ENCODE measurements around the gene ADGB. TPM values are rescaled to one million over a fixed set of nuclear protein-coding genes. Genes with fewer than 3 reads are reported as not detected.
"Not testable (repeated sequence)": the region's sequence is repeated elsewhere in the genome, so short reads cannot be mapped to it uniquely, and the experiment has no call there.

Gene ADGB
- total and polyA plus RNA-seq, 4 experiments from 2014 or later: not detected

DNA sequence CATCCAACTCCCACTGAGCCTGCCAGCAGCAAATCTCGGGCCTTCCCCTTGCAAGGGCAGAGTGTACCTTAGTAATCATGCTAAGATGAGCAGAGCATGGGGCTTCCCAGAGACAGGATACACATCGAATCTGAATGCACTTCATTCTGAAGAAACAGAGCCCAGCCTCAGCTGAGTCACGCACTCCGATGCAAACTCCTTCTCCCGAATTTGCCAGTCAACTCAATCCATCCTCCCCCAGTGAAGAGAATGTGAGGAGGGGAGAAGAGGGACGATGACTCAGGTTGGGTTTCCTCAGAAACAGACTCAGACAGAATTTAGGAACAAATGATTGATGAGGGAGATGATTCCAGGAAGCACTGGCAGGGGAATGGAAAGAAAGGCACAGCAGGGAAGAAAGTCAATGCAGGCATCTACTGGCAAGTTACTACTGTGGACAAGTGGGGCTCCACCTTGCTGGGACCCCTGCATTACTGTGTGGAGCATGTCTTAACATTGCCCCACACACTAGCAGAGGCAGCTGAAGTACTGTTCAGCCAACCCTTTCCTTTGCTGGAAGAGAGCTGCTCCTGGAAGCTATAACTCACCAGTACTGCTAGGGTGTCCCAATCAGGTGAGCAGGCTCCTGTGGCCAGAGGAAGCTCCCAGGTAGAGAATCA lies 251.6 kb downstream of the ADGB start:
- Histone ChIP-seq H3K27me3 (ENCODE audit: insufficient read depth, low read length) (no peaks in the 10 kb centered on the region), H3K4me1 (ENCODE audit: insufficient read depth, low read length) (no peaks in the 10 kb centered on the region), H3K4me3 (ENCODE audit: low read length in 2 of 2) (no peak overlapping the region), H3K36me3 (ENCODE audit: insufficient read depth, low read length) (no peaks in the 10 kb centered on the region), H3K9me3 (ENCODE audit: control insufficient read depth in 1 of 2, low read length in 2 of 2) (no peaks in the 10 kb centered on the region), H3K27ac (ENCODE audit: low read depth, low read length) (no peak overlapping the region)
- Mint-ChIP-seq H3K27me3 (peaks cover 2 to 3% of the 10 kb centered on the region in 2 donors), H3K4me3 (no peak overlapping the region), H3K4me1 (no peaks in the 10 kb centered on the region), H3K27ac (no peak overlapping the region), H3K36me3 (no peaks in the 10 kb centered on the region), H3K9me3 (peaks cover 0 to 3% (median 0%) of the 10 kb centered on the region in 8 donors)
- POLR2A ChIA-PET (ENCODE audit: partially characterized antibody): no interaction called here
- DNase-seq: no peak
- intact Hi-C loops (cut with micrococcal nuclease): no loop called here
- CTCF ChIA-PET (ENCODE audit: partially characterized antibody): no interaction called here

DNA sequence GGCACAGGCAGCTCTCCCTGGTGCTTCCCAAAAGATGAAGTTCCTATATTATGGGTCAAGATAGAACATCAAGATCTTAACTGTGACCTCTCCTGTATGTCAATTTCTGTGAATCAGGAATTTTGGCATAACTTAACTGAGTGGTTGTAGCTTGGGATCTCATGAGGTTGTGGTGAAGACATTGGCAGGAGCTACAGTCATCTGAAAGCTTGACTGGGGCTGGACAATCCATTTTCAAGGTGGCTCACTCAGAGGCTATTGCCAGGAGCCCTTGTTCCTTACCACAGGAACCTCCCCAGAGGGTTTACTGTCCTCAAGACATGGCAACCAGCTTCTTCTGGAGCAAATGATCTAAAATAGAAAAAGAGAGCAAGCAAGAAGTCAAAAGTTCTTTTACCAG lies 252.2 kb downstream of the ADGB start:
- Histone ChIP-seq H3K27me3 (ENCODE audit: insufficient read depth, low read length) (no peaks in the 10 kb centered on the region), H3K9me3 (ENCODE audit: control insufficient read depth in 1 of 2, low read length in 2 of 2) (no peaks in the 10 kb centered on the region), H3K36me3 (ENCODE audit: insufficient read depth, low read length) (no peaks in the 10 kb centered on the region), H3K27ac (ENCODE audit: low read depth, low read length) (no peak overlapping the region), H3K4me1 (ENCODE audit: insufficient read depth, low read length) (no peaks in the 10 kb centered on the region), H3K4me3 (ENCODE audit: low read length in 2 of 2) (no peak overlapping the region)
- POLR2A ChIA-PET (ENCODE audit: partially characterized antibody): no interaction called here
- CTCF ChIA-PET (ENCODE audit: partially characterized antibody): no interaction called here
- intact Hi-C loops (cut with micrococcal nuclease): no loop called here
- Mint-ChIP-seq H3K4me3 (no peak overlapping the region), H3K36me3 (no peaks in the 10 kb centered on the region), H3K9me3 (peaks cover 0 to 2% (median 0%) of the 10 kb centered on the region in 8 donors), H3K27ac (no peak overlapping the region), H3K4me1 (no peaks in the 10 kb centered on the region), H3K27me3 (peaks cover 2 to 3% of the 10 kb centered on the region in 2 donors)
- DNase-seq: no peak

DNA sequence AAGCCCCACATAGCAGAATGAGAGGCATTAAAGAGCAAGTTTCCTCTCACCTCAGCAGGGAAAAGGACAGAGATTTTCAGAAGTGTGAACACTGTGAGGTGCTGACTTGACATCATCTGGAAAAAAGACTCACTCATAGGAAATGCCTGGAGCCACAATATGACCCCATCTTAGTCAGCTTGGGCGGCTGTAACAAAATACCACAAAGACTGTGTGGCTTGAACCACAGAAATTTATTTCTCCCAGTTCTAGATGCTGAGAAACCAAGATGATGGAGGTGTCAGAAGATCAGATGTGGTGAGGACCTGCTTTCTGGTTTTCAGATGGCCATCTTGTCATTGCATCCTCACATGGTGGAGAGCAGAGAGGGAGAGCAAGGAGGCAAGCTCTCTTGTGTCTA lies 253.1 kb downstream of the ADGB start:
- no peak overlapping the region for H3K4me3 Mint-ChIP-seq
- Histone ChIP-seq H3K36me3 (ENCODE audit: insufficient read depth, low read length) (no peaks in the 10 kb centered on the region), H3K27ac (ENCODE audit: low read depth, low read length) (no peak overlapping the region), H3K27me3 (ENCODE audit: insufficient read depth, low read length) (no peaks in the 10 kb centered on the region), H3K9me3 (ENCODE audit: control insufficient read depth in 1 of 2, low read length in 2 of 2) (no peaks in the 10 kb centered on the region), H3K4me1 (ENCODE audit: insufficient read depth, low read length) (no peaks in the 10 kb centered on the region), H3K4me3 (ENCODE audit: low read length in 2 of 2) (no peak overlapping the region)
- DNase-seq: peak in 1 of 5 donors; percentile 3
- intact Hi-C loops (cut with micrococcal nuclease): no loop called here
- H3K27ac Mint-ChIP-seq: no peak overlapping the region
- ChIA-PET CTCF (ENCODE audit: partially characterized antibody) (no interaction called here), POLR2A (ENCODE audit: partially characterized antibody) (no interaction called here)
- H3K9me3 Mint-ChIP-seq: peaks cover 0 to 2% (median 0%) of the 10 kb centered on the region in 8 donors
- H3K4me1 Mint-ChIP-seq: no peaks in the 10 kb centered on the region
- H3K27me3 Mint-ChIP-seq: peaks cover 2 to 3% of the 10 kb centered on the region in 2 donors
- H3K36me3 Mint-ChIP-seq: no peaks in the 10 kb centered on the region

DNA sequence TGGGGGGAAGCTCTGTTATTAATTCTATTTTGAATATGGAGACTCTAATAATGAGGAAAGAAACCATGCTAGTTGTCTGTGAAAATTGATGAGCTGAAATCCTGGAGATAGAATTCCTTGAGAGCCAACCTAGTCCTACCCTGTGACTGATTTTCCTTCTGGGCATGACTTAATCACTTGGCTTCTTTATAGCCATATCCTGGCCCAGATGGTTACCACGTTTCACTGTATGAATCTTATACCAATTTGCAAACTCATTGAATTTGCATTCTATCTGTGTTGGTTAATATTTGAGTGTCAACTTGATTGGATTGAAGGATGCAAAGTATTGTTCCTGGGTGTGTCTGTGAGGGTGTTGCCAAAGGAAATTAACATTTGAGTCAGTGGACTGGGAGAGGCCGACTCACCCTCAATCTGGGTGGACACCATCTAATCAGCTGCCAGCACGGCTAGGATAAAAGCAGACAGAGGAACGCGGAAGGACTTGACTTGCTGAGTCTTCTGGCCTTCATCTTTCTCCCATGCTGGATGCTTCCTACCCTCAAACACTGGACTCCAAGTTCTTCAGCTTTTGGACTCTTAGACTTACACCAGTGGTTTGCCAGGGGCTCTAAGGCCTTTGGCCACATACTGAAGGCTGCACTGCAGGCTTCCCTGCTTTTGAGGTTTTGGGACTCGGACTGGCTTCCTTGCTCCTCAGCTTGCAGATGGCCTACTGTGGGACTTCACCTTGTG lies 255.9 kb downstream of the ADGB start:
- DNase-seq; H3K9me3 ChIP-seq (ENCODE audit: control insufficient read depth in 1 of 2, low read length in 2 of 2); H3K27ac Mint-ChIP-seq; H3K36me3 Mint-ChIP-seq; H3K4me1 ChIP-seq (ENCODE audit: insufficient read depth, low read length); H3K27me3 Mint-ChIP-seq; H3K27ac ChIP-seq (ENCODE audit: low read depth, low read length); H3K9me3 Mint-ChIP-seq; H3K36me3 ChIP-seq (ENCODE audit: insufficient read depth, low read length); H3K27me3 ChIP-seq (ENCODE audit: insufficient read depth, low read length); H3K4me3 Mint-ChIP-seq; POLR2A ChIA-PET (ENCODE audit: partially characterized antibody); H3K4me3 ChIP-seq (ENCODE audit: low read length in 2 of 2); H3K4me1 Mint-ChIP-seq: not testable (repeated sequence)
- intact Hi-C loops (cut with micrococcal nuclease): loop anchor here (5.0 kb wide), 2 partner anchors 348 to 528 kb away; partner anchors contain the start of gene STXBP5
- CTCF ChIA-PET (ENCODE audit: partially characterized antibody): interaction anchor here (1.1 to 2.1 kb wide), 2 partner anchors 8 to 431 kb away, joined by 6 to 7 read pairs; no protein-coding TSS in a partner anchor

DNA sequence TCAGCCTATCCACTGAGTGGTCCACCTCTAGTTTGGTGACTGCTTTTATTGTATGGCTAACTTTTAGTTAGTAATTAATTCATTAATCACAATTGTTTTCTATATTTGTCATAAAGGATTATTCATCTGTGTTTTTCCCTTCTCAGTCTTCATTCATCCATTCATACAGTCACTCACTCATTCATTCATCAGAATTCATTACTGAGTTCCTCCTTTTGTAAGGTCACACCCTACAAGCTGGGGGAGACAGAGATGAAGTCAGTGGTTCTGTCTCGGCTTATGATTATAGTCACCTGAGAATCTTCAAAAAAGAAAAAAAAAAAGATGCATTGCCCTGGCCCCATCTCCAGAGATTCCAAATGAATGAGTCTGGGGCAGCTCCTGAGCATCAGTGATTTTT lies 257.1 kb downstream of the ADGB start:
- Mint-ChIP-seq H3K27me3 (peaks cover 2% of the 10 kb centered on the region in 2 donors), H3K27ac (no peak overlapping the region), H3K4me3 (no peak overlapping the region), H3K9me3 (peaks cover 0 to 4% (median 0%) of the 10 kb centered on the region in 8 donors), H3K36me3 (no peaks in the 10 kb centered on the region), H3K4me1 (peaks cover 0 to 3% (median under 1%) of the 10 kb centered on the region in 4 donors)
- intact Hi-C loops (cut with micrococcal nuclease): loop anchor here (5.0 kb wide), 2 partner anchors 346 to 526 kb away; partner anchors contain the start of gene STXBP5
- no peaks in the 10 kb centered on the region for H3K27me3 ChIP-seq (ENCODE audit: insufficient read depth, low read length)
- no peak for DNase-seq
- ChIA-PET POLR2A (ENCODE audit: partially characterized antibody) (no interaction called here), CTCF (ENCODE audit: partially characterized antibody) (interaction anchor here (0.7 to 3.7 kb wide), 9 partner anchors 9 to 1611 kb away, joined by 3 to 21 read pairs (median 3); no protein-coding TSS in a partner anchor)
- H3K36me3 ChIP-seq (ENCODE audit: insufficient read depth, low read length): no peaks in the 10 kb centered on the region
- no peaks in the 10 kb centered on the region for H3K9me3 ChIP-seq (ENCODE audit: control insufficient read depth in 1 of 2, low read length in 2 of 2)
- peaks cover 5% of the 10 kb centered on the region for H3K4me1 ChIP-seq (ENCODE audit: insufficient read depth, low read length)
- no peak overlapping the region for H3K4me3 ChIP-seq (ENCODE audit: low read length in 2 of 2)
- no peak overlapping the region for H3K27ac ChIP-seq (ENCODE audit: low read depth, low read length)

DNA sequence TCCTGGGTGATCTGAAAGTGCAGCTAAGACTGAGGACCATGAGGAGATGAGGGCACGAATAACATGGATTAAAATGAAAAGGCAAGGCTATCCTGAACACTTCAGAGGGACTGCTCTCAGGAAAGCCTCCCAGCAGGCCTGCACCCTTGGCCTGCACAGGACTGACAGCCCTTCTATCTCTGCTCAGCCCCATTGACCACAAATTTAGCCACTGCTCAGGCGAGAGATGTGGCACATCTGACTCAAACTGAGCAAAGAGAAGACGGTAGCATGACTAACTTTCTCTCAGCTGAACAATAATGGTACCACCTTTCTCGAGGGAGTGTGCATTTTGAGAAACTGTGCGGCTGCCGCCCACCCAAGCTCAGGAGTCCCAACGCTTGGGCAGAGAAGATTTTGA lies 257.5 kb downstream of the ADGB start:
- H3K27me3 Mint-ChIP-seq: peaks cover 2% of the 10 kb centered on the region in 2 donors
- Histone ChIP-seq H3K27me3 (ENCODE audit: insufficient read depth, low read length) (no peaks in the 10 kb centered on the region), H3K4me1 (ENCODE audit: insufficient read depth, low read length) (peaks cover 5% of the 10 kb centered on the region), H3K36me3 (ENCODE audit: insufficient read depth, low read length) (no peaks in the 10 kb centered on the region), H3K9me3 (ENCODE audit: control insufficient read depth in 1 of 2, low read length in 2 of 2) (no peaks in the 10 kb centered on the region), H3K27ac (ENCODE audit: low read depth, low read length) (no peak overlapping the region), H3K4me3 (ENCODE audit: low read length in 2 of 2) (no peak overlapping the region)
- H3K4me3 Mint-ChIP-seq: no peak overlapping the region
- peaks cover 0 to 3% (median under 1%) of the 10 kb centered on the region in 4 donors for H3K4me1 Mint-ChIP-seq
- H3K36me3 Mint-ChIP-seq: no peaks in the 10 kb centered on the region
- no peak overlapping the region for H3K27ac Mint-ChIP-seq
- peaks cover 0 to 4% (median 0%) of the 10 kb centered on the region in 8 donors for H3K9me3 Mint-ChIP-seq
- ChIA-PET CTCF (ENCODE audit: partially characterized antibody) (interaction anchor here (0.6 to 3.7 kb wide), 13 partner anchors 9 to 1610 kb away, joined by 3 to 21 read pairs (median 3); no protein-coding TSS in a partner anchor), POLR2A (ENCODE audit: partially characterized antibody) (no interaction called here)
- no peak for DNase-seq
- intact Hi-C loops (cut with micrococcal nuclease): loop anchor here (5.0 kb wide), 2 partner anchors 346 to 526 kb away; partner anchors contain the start of gene STXBP5
